Erythroblast (primary cell): Measurements from ENCODE around the gene SLC34A2.

ENCODE experiments used
- GATA1 ChIP-seq: IDR thresholded peaks from 2 replicates; pipeline ENCODE4 v1.6.1; 2011; ENCODE audit warnings: low read depth, mild to moderate bottlenecking, control low read depth, low read length, moderate library complexity
- POLR2A ChIP-seq: IDR thresholded peaks from 2 replicates; pipeline ENCODE4 v1.6.1; 2011; ENCODE audit warnings: mild to moderate bottlenecking, low read length

DNA sequence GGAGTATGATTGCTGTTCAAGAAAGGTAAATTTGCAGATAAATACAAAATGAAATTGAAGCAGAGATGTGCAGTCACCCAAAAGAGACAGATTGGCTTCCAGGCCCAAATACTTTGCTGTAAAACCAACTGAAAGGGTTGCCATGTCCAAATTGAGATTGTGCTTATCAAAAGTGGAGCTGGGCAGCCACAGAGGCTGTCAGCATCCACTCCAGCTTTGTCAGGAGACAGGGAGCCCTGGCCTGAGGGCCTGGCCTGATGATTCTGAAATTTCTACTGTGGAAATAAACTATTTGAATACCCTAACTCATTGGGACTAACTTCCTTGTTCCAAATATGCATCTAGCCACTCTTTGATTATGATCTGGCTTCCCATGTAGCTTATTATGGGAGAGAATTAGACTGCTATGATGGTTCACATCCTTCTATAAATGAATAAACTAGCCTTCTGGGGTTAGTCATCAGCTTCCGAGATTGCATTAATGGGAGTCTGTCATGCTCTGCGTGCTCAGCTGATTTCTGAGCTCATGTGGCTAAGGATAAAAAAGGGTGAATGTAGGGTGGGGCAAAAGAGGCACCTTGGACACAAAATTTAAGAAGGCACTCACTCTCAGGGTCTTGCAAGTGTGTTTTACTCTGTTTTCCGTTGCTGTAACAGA is 48.2 kb downstream of the SLC34A2 start:
- TF ChIP-seq POLR2A (no peak), GATA1 (no peak)
